Measurements from ENCODE around the gene MAML2. TPM values are rescaled to one million over a fixed set of nuclear protein-coding genes. Genes with fewer than 3 reads are reported as not detected.

MAML2 gene
- total and polyA plus RNA-seq, 9 of the 15 experiments (the other 6 are each of a cell fraction or from before 2014, with no cell fraction given): 0.79 to 6.8 (median 4.8) TPM

GRCh38 chr11:96342961-96343711 is at the start of gene MAML2 (continued):
- TF ChIP-seq BRF2 (IDR thresholded peaks at IDR 0.05; ENCODE audit: borderline replicate concordance, insufficient read depth, insufficient read length) (no peak), RAD21 (CRISPR knock-in tag; conservative IDR thresholded peaks at IDR 0.05 in 1 of 2, IDR thresholded peaks at IDR 0.05 in 1 of 2) (peak; percentile 94), CBX5 (IDR thresholded peaks at IDR 0.05; ENCODE audit: borderline replicate concordance, low read depth) (peak; percentile 46; the same call in 1 of the 2 replicates), KHSRP (IDR thresholded peaks at IDR 0.05) (no peak), JUN (IDR thresholded peaks at IDR 0.05; ENCODE audit: borderline replicate concordance, low read depth, low read length) (0 out of 2 replicates have a peak, but pooled peaks have one; percentile 47), JUN (CRISPR knock-in tag; IDR thresholded peaks at IDR 0.05; ENCODE audit: borderline replicate concordance) (no peak), NCOA6 (IDR thresholded peaks at IDR 0.05) (no peak), HCFC1 (IDR thresholded peaks at IDR 0.05; ENCODE audit: low read depth, low read length) (0 out of 2 replicates have a peak, but pooled peaks have one; percentile 32), CSDE1 (IDR thresholded peaks at IDR 0.05) (no peak), GTF2E2 (tag; IDR thresholded peaks at IDR 0.05) (no peak), RBM39 (optimal IDR thresholded peaks at IDR 0.05; ENCODE audit: low read depth, low read length) (peak; percentile 36), ZBTB17 (CRISPR knock-in tag; IDR thresholded peaks at IDR 0.05) (no peak), SMC3 (conservative IDR thresholded peaks at IDR 0.05; ENCODE audit: insufficient read depth, low read depth, low read length) (peak; percentile 91), CTBP1 (IDR thresholded peaks at IDR 0.05; ENCODE audit: borderline replicate concordance) (peak; percentile 48; the same call in 1 of the 2 replicates), CBX3 (IDR thresholded peaks at IDR 0.05; ENCODE audit: borderline replicate concordance in 1 of 2, low read length in 2 of 2) (0 out of 3 replicates have a peak, but pooled peaks of 1 of the 2 experiments have one; percentile 73), ZNF384 (IDR thresholded peaks at IDR 0.05; ENCODE audit: low read depth, low read length) (peak; percentile 68; the same call in 1 of the 2 replicates), SP1 (CRISPR knock-in tag; IDR thresholded peaks at IDR 0.05) (no peak; the same call in 1 of the 2 replicates), ELF2 (CRISPR knock-in tag; IDR thresholded peaks at IDR 0.05) (no peak), ARHGAP35 (IDR thresholded peaks at IDR 0.05; ENCODE audit: partially characterized antibody) (no peak), YY1 (IDR thresholded peaks at IDR 0.05; ENCODE audit: borderline replicate concordance in 1 of 3, control insufficient read depth in 1 of 3, extremely low read depth in 1 of 3, insufficient read depth in 3 of 3, insufficient read length in 1 of 3, insufficient replicate concordance in 2 of 3, low read depth in 1 of 3, low read length in 2 of 3) (peak in 1 of 3 experiments; percentile 56)
- TF ChIP-seq, protein P1, sequence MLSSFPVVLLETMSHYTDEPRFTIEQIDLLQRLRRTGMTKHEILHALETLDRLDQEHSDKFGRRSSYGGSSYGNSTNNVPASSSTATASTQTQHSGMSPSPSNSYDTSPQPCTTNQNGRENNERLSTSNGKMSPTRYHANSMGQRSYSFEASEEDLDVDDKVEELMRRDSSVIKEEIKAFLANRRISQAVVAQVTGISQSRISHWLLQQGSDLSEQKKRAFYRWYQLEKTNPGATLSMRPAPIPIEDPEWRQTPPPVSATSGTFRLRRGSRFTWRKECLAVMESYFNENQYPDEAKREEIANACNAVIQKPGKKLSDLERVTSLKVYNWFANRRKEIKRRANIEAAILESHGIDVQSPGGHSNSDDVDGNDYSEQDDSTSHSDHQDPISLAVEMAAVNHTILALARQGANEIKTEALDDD (IDR thresholded peaks at IDR 0.05): peak; percentile 58
- TF ChIP-seq, protein P2, sequence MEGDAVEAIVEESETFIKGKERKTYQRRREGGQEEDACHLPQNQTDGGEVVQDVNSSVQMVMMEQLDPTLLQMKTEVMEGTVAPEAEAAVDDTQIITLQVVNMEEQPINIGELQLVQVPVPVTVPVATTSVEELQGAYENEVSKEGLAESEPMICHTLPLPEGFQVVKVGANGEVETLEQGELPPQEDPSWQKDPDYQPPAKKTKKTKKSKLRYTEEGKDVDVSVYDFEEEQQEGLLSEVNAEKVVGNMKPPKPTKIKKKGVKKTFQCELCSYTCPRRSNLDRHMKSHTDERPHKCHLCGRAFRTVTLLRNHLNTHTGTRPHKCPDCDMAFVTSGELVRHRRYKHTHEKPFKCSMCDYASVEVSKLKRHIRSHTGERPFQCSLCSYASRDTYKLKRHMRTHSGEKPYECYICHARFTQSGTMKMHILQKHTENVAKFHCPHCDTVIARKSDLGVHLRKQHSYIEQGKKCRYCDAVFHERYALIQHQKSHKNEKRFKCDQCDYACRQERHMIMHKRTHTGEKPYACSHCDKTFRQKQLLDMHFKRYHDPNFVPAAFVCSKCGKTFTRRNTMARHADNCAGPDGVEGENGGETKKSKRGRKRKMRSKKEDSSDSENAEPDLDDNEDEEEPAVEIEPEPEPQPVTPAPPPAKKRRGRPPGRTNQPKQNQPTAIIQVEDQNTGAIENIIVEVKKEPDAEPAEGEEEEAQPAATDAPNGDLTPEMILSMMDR (IDR thresholded peaks at IDR 0.05 in 2 of 3, conservative IDR thresholded peaks at IDR 0.05 in 1 of 3; ENCODE audit: insufficient read depth in 2 of 3, low read depth in 1 of 3, low read length in 3 of 3): peak; percentile 85 to 99 (median 98)
- TF ChIP-seq, protein P3, sequence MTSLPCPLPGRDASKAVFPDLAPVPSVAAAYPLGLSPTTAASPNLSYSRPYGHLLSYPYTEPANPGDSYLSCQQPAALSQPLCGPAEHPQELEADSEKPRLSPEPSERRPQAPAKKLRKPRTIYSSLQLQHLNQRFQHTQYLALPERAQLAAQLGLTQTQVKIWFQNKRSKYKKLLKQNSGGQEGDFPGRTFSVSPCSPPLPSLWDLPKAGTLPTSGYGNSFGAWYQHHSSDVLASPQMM (CRISPR knock-in tag; IDR thresholded peaks at IDR 0.05): no peak

Measured in K562 (cell line).